Measurements from ENCODE around the gene ANKRD28. TPM values are rescaled to one million over a fixed set of nuclear protein-coding genes. Genes with fewer than 3 reads are reported as not detected.

Gene ANKRD28
- polyA plus RNA-seq, 1 of the 3 experiments (the other 2 are of a cell fraction) = 74.8 TPM

DNA sequence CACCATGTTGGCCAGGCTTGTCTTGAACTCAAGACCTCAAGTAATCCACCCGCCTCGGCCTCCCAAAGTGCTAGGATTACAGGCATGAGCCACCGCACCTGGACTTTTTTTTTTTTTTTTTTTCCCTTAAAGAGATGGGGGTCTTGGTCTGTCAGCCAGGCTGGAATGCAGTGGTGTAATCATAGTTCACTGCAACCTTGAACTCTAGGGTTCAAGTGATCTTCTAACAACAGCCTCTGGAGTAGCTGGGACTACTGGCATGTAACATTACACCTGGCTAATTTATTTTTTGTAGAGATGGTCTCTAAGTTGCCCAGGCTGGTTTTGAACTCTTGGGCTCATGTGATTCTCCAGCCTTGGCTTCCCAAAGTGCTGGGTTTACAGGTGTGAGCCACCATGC, 81.6 kb downstream of the ANKRD28 start:
- Histone ChIP-seq H3F3A (replicated peaks; ENCODE audit: insufficient read depth) (peaks cover 21% of the 10 kb centered on the region), H3K36me3 (replicated peaks in 1 of 2; ENCODE audit: control insufficient read depth in 1 of 2, insufficient read depth in 2 of 2, low read length in 1 of 2) (peaks cover 51 to 83% of the 10 kb centered on the region in 2 experiments), H3K27me3 (ENCODE audit: insufficient read depth) (no peaks in the 10 kb centered on the region), H3K4me3 (ENCODE audit: low read depth in 2 of 2, low read length in 1 of 2) (no peak overlapping the region), H3K9me3 (no peaks in the 10 kb centered on the region), H3K79me2 (ENCODE audit: insufficient read depth) (peaks cover 81% of the 10 kb centered on the region), H4K20me1 (ENCODE audit: insufficient read depth) (no peaks in the 10 kb centered on the region), H3K27ac (ENCODE audit: low read depth in 2 of 2, low read length in 1 of 2) (no peak overlapping the region), H3K9me2 (no peaks in the 10 kb centered on the region), H3K9ac (no peak overlapping the region), H3K4me2 (no peak overlapping the region), H2AFZ (ENCODE audit: low read depth) (no peak overlapping the region), H3K4me1 (ENCODE audit: control insufficient read depth in 1 of 2, insufficient read depth in 2 of 2, low read depth in 1 of 2, low read length in 1 of 2) (no peaks in the 10 kb centered on the region; a peak in 1 of 4 replicates)
- DNase-seq = no peak
- ChIA-PET CTCF (no interaction called here), POLR2A (no interaction called here)
- 100% methylated on average over 3 of the region's 3 CpGs for WGBS (ENCODE audit: low lambda C conversion rate)
- TF ChIP-seq JUND (IDR thresholded peaks at IDR 0.05) (no peak), RXRA (IDR thresholded peaks at IDR 0.05; ENCODE audit: borderline replicate concordance, low read depth) (no peak), MXI1 (IDR thresholded peaks at IDR 0.05; ENCODE audit: low read depth, low read length) (no peak), MEF2A (IDR thresholded peaks at IDR 0.05; ENCODE audit: borderline replicate concordance, low read depth) (no peak), EZH2phosphoT487 (IDR thresholded peaks at IDR 0.05; ENCODE audit: borderline replicate concordance, low read depth) (no peak)
- TF ChIP-seq, protein P1, sequence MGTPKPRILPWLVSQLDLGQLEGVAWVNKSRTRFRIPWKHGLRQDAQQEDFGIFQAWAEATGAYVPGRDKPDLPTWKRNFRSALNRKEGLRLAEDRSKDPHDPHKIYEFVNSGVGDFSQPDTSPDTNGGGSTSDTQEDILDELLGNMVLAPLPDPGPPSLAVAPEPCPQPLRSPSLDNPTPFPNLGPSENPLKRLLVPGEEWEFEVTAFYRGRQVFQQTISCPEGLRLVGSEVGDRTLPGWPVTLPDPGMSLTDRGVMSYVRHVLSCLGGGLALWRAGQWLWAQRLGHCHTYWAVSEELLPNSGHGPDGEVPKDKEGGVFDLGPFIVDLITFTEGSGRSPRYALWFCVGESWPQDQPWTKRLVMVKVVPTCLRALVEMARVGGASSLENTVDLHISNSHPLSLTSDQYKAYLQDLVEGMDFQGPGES (IDR thresholded peaks at IDR 0.05; ENCODE audit: low read depth, low read length) = no peak
- TF ChIP-seq, protein P2, sequence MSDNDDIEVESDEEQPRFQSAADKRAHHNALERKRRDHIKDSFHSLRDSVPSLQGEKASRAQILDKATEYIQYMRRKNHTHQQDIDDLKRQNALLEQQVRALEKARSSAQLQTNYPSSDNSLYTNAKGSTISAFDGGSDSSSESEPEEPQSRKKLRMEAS (IDR thresholded peaks at IDR 0.05; ENCODE audit: low read depth) = no peak

DNA sequence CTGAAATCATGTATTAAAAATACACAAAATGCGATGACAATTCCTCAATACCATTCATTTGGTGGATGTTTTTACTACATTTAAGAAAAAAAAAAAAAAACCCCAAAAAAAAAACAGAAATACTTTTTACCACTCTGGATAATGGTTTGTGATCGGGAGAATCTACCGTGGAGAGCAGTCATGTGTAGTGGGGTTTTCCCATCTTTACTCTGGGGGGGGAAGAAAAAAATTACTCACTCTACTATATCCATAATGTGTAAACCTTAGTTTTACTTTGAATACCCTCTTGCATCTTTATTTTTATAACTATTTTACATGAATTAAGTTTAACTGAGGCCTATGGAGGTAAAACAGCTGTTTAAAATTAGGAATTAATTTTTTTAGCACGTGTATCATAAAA, 83.3 kb downstream of the ANKRD28 start:
- ChIA-PET CTCF (interaction anchor here (0.6 to 1.5 kb wide), 3 partner anchors 25 to 1816 kb away, joined by 3 read pairs; no protein-coding TSS in a partner anchor), POLR2A (interaction anchor here (0.6 kb wide), 1 partner anchor 22 kb away, joined by 3 read pairs; no protein-coding TSS in a partner anchor)
- no peaks in the 10 kb centered on the region for H3K27me3 ChIP-seq (ENCODE audit: insufficient read depth)
- peaks cover 64% of the 10 kb centered on the region for H3K79me2 ChIP-seq (ENCODE audit: insufficient read depth)
- no peaks in the 10 kb centered on the region for H3K9me2 ChIP-seq
- no peak for TF ChIP-seq RXRA (IDR thresholded peaks at IDR 0.05; ENCODE audit: borderline replicate concordance, low read depth)
- no peak overlapping the region for H2AFZ ChIP-seq (ENCODE audit: low read depth)
- H3K9me3 ChIP-seq = no peaks in the 10 kb centered on the region
- DNase-seq = no peak
- peaks cover 55 to 83% of the 10 kb centered on the region in 2 experiments for H3K36me3 ChIP-seq (replicated peaks in 1 of 2; ENCODE audit: control insufficient read depth in 1 of 2, insufficient read depth in 2 of 2, low read length in 1 of 2)
- H4K20me1 ChIP-seq (ENCODE audit: insufficient read depth) = no peaks in the 10 kb centered on the region
- peaks cover 20% of the 10 kb centered on the region for H3F3A ChIP-seq (replicated peaks; ENCODE audit: insufficient read depth)
- H3K9ac ChIP-seq = no peak overlapping the region
- H3K4me2 ChIP-seq = no peak overlapping the region
- H3K27ac ChIP-seq (ENCODE audit: low read depth in 2 of 2, low read length in 1 of 2) = no peak overlapping the region
- no peaks in the 10 kb centered on the region; a peak in 1 of 4 replicates for H3K4me1 ChIP-seq (ENCODE audit: control insufficient read depth in 1 of 2, insufficient read depth in 2 of 2, low read depth in 1 of 2, low read length in 1 of 2)
- H3K4me3 ChIP-seq (ENCODE audit: low read depth in 2 of 2, low read length in 1 of 2) = no peak overlapping the region
- WGBS (ENCODE audit: low lambda C conversion rate) = 94% methylated on average over 4 of the region's 4 CpGs

DNA sequence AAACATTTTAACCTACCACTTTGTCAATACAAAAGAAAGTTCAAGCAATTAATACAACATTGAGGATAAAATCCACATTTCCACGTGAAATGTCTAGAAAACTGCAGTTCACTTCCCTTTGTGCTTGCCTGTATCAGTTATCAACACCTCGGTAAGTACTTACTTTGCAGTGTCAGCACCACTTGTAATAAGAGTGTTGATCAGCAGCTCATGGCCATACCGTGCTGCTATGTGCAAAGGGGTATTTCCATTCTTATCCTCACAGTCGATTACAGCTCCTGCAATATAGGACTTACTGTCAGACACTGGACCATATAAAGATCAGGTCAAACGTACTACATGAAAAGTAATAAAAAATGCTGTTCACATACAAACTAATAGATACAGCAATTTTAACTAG, 84.4 kb downstream of the ANKRD28 start:
- Histone ChIP-seq H3K4me1 (ENCODE audit: control insufficient read depth in 1 of 2, insufficient read depth in 2 of 2, low read depth in 1 of 2, low read length in 1 of 2) (no peaks in the 10 kb centered on the region; a peak in 1 of 4 replicates), H3K27ac (ENCODE audit: low read depth in 2 of 2, low read length in 1 of 2) (no peak overlapping the region), H3K79me2 (ENCODE audit: insufficient read depth) (peaks cover 53% of the 10 kb centered on the region), H4K20me1 (ENCODE audit: insufficient read depth) (no peaks in the 10 kb centered on the region), H3K36me3 (replicated peaks in 1 of 2; ENCODE audit: control insufficient read depth in 1 of 2, insufficient read depth in 2 of 2, low read length in 1 of 2) (peaks cover 58 to 83% of the 10 kb centered on the region in 2 experiments), H3K9me2 (no peaks in the 10 kb centered on the region), H3K9me3 (no peaks in the 10 kb centered on the region), H3F3A (replicated peaks; ENCODE audit: insufficient read depth) (peaks cover 16% of the 10 kb centered on the region), H3K4me2 (no peak overlapping the region), H3K27me3 (ENCODE audit: insufficient read depth) (no peaks in the 10 kb centered on the region), H3K9ac (no peak overlapping the region), H3K4me3 (ENCODE audit: low read depth in 2 of 2, low read length in 1 of 2) (no peak overlapping the region), H2AFZ (ENCODE audit: low read depth) (no peak overlapping the region)
- POLR2A ChIA-PET = no interaction called here
- no peak for DNase-seq
- WGBS (ENCODE audit: low lambda C conversion rate) = 96% methylated on average over 5 of the region's 5 CpGs
- CTCF ChIA-PET = interaction anchor here (1.5 kb wide), 2 partner anchors 51 to 99 kb away, joined by 3 read pairs; no protein-coding TSS in a partner anchor
- TF ChIP-seq, protein P3, sequence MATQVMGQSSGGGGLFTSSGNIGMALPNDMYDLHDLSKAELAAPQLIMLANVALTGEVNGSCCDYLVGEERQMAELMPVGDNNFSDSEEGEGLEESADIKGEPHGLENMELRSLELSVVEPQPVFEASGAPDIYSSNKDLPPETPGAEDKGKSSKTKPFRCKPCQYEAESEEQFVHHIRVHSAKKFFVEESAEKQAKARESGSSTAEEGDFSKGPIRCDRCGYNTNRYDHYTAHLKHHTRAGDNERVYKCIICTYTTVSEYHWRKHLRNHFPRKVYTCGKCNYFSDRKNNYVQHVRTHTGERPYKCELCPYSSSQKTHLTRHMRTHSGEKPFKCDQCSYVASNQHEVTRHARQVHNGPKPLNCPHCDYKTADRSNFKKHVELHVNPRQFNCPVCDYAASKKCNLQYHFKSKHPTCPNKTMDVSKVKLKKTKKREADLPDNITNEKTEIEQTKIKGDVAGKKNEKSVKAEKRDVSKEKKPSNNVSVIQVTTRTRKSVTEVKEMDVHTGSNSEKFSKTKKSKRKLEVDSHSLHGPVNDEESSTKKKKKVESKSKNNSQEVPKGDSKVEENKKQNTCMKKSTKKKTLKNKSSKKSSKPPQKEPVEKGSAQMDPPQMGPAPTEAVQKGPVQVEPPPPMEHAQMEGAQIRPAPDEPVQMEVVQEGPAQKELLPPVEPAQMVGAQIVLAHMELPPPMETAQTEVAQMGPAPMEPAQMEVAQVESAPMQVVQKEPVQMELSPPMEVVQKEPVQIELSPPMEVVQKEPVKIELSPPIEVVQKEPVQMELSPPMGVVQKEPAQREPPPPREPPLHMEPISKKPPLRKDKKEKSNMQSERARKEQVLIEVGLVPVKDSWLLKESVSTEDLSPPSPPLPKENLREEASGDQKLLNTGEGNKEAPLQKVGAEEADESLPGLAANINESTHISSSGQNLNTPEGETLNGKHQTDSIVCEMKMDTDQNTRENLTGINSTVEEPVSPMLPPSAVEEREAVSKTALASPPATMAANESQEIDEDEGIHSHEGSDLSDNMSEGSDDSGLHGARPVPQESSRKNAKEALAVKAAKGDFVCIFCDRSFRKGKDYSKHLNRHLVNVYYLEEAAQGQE (IDR thresholded peaks at IDR 0.05; ENCODE audit: low read depth, low read length) = no peak
- no peak for TF ChIP-seq FOXJ3 (CRISPR knock-in tag; IDR thresholded peaks at IDR 0.05)
- no peak for TF ChIP-seq SIN3A (IDR thresholded peaks at IDR 0.05; ENCODE audit: borderline replicate concordance, low read depth, low read length)
- TF ChIP-seq FOSL2 (IDR thresholded peaks at IDR 0.05; ENCODE audit: borderline replicate concordance, low read depth) = no peak
- TF ChIP-seq, protein P4, sequence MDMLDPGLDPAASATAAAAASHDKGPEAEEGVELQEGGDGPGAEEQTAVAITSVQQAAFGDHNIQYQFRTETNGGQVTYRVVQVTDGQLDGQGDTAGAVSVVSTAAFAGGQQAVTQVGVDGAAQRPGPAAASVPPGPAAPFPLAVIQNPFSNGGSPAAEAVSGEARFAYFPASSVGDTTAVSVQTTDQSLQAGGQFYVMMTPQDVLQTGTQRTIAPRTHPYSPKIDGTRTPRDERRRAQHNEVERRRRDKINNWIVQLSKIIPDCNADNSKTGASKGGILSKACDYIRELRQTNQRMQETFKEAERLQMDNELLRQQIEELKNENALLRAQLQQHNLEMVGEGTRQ (IDR thresholded peaks at IDR 0.05; ENCODE audit: borderline replicate concordance, low read depth, low read length) = no peak
- TF ChIP-seq, protein P5, sequence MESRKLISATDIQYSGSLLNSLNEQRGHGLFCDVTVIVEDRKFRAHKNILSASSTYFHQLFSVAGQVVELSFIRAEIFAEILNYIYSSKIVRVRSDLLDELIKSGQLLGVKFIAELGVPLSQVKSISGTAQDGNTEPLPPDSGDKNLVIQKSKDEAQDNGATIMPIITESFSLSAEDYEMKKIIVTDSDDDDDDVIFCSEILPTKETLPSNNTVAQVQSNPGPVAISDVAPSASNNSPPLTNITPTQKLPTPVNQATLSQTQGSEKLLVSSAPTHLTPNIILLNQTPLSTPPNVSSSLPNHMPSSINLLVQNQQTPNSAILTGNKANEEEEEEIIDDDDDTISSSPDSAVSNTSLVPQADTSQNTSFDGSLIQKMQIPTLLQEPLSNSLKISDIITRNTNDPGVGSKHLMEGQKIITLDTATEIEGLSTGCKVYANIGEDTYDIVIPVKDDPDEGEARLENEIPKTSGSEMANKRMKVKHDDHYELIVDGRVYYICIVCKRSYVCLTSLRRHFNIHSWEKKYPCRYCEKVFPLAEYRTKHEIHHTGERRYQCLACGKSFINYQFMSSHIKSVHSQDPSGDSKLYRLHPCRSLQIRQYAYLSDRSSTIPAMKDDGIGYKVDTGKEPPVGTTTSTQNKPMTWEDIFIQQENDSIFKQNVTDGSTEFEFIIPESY (IDR thresholded peaks at IDR 0.05; ENCODE audit: borderline replicate concordance, low read depth) = no peak

Measured in SK-N-SH (cell line).